Measurements from ENCODE around the gene LRFN5.

DNA sequence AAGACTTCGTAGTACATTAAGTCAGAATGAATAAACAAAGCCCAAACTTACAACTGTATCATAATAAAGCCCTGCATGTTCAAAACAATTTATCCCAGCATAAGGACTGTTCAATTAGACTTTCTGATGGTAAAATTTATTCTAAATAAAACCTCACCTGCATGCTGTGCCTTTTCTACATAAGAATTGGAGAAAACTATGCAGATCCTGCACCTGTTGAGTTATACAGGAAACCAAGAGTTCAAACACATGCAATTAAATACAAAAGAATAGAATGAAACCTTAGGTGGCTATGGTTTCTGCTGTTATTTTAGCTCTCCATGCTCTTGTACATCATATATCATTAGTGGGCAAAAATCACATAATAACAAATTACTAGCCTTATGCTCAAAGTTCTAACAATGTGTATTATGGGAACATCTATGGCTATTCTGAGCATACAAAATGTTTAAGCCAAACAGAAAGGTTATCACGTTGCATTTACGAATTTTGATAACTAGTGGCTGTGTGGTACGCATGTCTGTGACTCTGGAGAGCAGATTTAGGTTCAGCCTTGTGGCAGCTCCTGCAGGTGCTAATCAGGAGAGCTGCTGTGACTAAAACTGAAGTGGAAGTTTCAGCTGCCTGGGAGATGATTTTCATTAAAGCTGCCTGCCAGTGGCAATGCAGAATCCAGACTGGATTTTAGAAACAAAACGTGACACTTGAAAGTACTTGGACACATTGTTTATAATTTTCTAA is 36.1 kb upstream of the LRFN5 start:
- TF ChIP-seq, protein P1, sequence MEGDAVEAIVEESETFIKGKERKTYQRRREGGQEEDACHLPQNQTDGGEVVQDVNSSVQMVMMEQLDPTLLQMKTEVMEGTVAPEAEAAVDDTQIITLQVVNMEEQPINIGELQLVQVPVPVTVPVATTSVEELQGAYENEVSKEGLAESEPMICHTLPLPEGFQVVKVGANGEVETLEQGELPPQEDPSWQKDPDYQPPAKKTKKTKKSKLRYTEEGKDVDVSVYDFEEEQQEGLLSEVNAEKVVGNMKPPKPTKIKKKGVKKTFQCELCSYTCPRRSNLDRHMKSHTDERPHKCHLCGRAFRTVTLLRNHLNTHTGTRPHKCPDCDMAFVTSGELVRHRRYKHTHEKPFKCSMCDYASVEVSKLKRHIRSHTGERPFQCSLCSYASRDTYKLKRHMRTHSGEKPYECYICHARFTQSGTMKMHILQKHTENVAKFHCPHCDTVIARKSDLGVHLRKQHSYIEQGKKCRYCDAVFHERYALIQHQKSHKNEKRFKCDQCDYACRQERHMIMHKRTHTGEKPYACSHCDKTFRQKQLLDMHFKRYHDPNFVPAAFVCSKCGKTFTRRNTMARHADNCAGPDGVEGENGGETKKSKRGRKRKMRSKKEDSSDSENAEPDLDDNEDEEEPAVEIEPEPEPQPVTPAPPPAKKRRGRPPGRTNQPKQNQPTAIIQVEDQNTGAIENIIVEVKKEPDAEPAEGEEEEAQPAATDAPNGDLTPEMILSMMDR (IDR thresholded peaks at IDR 0.05), result no peak
- TF ChIP-seq, protein P2, sequence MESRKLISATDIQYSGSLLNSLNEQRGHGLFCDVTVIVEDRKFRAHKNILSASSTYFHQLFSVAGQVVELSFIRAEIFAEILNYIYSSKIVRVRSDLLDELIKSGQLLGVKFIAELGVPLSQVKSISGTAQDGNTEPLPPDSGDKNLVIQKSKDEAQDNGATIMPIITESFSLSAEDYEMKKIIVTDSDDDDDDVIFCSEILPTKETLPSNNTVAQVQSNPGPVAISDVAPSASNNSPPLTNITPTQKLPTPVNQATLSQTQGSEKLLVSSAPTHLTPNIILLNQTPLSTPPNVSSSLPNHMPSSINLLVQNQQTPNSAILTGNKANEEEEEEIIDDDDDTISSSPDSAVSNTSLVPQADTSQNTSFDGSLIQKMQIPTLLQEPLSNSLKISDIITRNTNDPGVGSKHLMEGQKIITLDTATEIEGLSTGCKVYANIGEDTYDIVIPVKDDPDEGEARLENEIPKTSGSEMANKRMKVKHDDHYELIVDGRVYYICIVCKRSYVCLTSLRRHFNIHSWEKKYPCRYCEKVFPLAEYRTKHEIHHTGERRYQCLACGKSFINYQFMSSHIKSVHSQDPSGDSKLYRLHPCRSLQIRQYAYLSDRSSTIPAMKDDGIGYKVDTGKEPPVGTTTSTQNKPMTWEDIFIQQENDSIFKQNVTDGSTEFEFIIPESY (IDR thresholded peaks at IDR 0.05; ENCODE audit: borderline replicate concordance, low read depth), result no peak
- TF ChIP-seq FOSL2 (IDR thresholded peaks at IDR 0.05; ENCODE audit: borderline replicate concordance, low read depth), result no peak

All from SK-N-SH (cell line).